ENCODE data around the gene OR4F6. TPM values are rescaled to one million over a fixed set of nuclear protein-coding genes. Genes with fewer than 3 reads are reported as not detected.
"Not testable (repeated sequence)": the region's sequence is repeated elsewhere in the genome, so short reads cannot be mapped to it uniquely, and the experiment has no call there.

Gene OR4F6
- total and polyA plus RNA-seq, 12 donors, result not detected

DNA sequence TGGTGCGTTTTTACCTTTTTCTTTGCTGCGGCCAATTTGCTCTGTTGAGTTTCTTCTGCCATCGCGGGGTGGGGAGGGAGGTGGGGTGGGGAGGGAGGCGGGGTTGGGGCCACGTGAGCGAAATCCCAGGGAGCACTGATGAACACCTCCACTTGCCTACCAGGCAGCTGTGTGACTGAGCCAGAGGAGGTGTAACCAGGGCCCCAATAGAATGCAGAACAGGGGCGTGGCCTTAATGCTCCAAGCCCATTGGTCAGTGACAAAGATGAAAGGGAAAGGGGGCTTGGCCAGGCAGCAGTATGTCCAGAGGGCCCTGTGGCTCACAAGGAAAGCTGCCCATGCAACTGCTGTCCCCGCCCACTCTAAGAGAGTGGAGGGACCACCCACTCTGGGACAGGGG lies 21.4 kb upstream of the OR4F6 start:
- DNase-seq, result no peak
- peaks cover 0 to 11% (median 6%) of the 10 kb centered on the region in 7 donors for H3K27me3 ChIP-seq
- no peaks in the 10 kb centered on the region for H3K9me3 ChIP-seq
- TF ChIP-seq, protein P1, sequence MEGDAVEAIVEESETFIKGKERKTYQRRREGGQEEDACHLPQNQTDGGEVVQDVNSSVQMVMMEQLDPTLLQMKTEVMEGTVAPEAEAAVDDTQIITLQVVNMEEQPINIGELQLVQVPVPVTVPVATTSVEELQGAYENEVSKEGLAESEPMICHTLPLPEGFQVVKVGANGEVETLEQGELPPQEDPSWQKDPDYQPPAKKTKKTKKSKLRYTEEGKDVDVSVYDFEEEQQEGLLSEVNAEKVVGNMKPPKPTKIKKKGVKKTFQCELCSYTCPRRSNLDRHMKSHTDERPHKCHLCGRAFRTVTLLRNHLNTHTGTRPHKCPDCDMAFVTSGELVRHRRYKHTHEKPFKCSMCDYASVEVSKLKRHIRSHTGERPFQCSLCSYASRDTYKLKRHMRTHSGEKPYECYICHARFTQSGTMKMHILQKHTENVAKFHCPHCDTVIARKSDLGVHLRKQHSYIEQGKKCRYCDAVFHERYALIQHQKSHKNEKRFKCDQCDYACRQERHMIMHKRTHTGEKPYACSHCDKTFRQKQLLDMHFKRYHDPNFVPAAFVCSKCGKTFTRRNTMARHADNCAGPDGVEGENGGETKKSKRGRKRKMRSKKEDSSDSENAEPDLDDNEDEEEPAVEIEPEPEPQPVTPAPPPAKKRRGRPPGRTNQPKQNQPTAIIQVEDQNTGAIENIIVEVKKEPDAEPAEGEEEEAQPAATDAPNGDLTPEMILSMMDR (IDR thresholded peaks at IDR 0.05), result no peak
- no peak overlapping the region for H3K4me3 ChIP-seq
- H3K36me3 ChIP-seq, result no peaks in the 10 kb centered on the region
- WGBS, 2 donors, result 84 to 89% methylated on average over 9 of the region's 9 CpGs
- intact Hi-C loops (cut with DNase I), result no loop called here
- ATAC-seq, result no peak
- no peaks in the 10 kb centered on the region for H3K4me1 ChIP-seq
- no peak overlapping the region for H3K27ac ChIP-seq

DNA sequence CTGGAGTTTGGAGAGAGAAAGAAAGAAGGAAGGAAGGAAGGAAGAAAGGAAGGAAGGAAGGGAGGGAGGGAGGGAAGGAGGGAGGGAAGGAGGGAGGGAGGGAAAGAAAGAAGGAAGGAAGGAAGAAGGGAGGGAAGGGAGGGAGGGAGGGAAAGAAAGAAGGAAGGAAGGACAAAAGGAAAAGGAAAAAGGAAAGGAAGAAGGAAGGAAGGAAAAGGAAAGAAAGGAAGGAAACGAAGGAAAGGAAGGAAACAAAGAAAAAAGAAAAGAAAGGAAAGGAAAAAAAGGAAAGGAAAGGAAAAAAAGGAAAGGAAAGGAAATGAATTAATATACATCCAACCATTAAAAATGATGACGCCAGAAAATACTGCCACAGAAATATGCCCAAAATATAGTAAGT lies 18.7 kb upstream of the OR4F6 start:
- Histone ChIP-seq H3K27me3 (peaks cover 0 to 8% (median 3%) of the 10 kb centered on the region in 7 donors), H3K27ac (no peak overlapping the region), H3K4me3 (no peak overlapping the region), H3K4me1 (no peaks in the 10 kb centered on the region), H3K36me3 (no peaks in the 10 kb centered on the region), H3K9me3 (no peaks in the 10 kb centered on the region)
- TF ChIP-seq, protein P1 (IDR thresholded peaks at IDR 0.05), result no peak
- no peak for DNase-seq
- intact Hi-C loops (cut with DNase I), result no loop called here
- WGBS, 2 donors, result 49 to 58% methylated on average over 2 of the region's 2 CpGs
- no peak for ATAC-seq

DNA sequence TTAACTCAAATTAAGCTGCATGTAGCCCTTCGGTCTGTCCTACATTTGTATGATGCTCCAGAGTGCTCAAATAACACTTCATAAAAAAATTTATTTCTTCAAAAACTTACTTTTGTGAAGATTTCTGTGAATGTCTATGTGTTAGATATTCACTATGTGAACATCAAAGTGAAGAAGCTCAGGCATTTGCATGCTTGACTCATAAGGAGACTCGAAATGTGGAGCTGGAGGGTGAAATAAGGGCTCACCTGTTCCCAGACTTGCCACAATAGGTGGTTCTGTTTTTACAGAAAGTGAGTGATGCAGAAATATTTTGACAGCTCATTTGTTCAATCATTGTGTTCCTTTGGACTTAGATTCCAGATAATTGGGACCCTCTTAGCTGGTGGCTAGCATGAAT lies 16.9 kb upstream of the OR4F6 start:
- H3K9me3 ChIP-seq; H3K4me3 ChIP-seq; H3K27ac ChIP-seq; H3K36me3 ChIP-seq; DNase-seq; ATAC-seq; intact Hi-C loops (cut with DNase I); H3K4me1 ChIP-seq: not testable (repeated sequence)
- WGBS, 2 donors, result 63 to 75% methylated on average over 2 of the region's 2 CpGs
- H3K27me3 ChIP-seq, result peaks cover 0 to 13% (median 0%) of the 10 kb centered on the region in 7 donors

DNA sequence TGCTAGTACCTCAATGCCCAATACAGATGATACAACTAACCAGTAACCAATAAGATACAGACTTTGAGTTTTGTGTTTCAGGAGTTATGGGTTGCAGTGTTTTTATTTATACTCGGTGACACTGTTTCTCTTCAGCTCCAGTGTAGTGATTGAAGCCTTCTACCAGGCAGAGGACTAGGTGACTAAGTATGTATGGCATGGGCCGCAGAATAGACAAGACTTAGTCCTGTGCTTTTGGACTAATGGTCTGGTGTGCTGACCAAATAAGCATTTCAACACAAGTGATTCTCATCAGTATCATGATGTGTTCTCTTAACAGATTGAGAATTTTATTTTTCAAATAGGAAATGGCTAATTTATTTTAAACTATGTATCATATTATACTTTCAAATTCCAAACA lies 15.3 kb upstream of the OR4F6 start:
- 83 to 86% methylated on average over 2 of the region's 2 CpGs for WGBS, 2 donors
- H3K4me1 ChIP-seq; DNase-seq; H3K27ac ChIP-seq; intact Hi-C loops (cut with DNase I); ATAC-seq; H3K36me3 ChIP-seq; H3K9me3 ChIP-seq; H3K4me3 ChIP-seq: not testable (repeated sequence)
- H3K27me3 ChIP-seq, result peaks cover 0 to 13% (median 0%) of the 10 kb centered on the region in 7 donors

DNA sequence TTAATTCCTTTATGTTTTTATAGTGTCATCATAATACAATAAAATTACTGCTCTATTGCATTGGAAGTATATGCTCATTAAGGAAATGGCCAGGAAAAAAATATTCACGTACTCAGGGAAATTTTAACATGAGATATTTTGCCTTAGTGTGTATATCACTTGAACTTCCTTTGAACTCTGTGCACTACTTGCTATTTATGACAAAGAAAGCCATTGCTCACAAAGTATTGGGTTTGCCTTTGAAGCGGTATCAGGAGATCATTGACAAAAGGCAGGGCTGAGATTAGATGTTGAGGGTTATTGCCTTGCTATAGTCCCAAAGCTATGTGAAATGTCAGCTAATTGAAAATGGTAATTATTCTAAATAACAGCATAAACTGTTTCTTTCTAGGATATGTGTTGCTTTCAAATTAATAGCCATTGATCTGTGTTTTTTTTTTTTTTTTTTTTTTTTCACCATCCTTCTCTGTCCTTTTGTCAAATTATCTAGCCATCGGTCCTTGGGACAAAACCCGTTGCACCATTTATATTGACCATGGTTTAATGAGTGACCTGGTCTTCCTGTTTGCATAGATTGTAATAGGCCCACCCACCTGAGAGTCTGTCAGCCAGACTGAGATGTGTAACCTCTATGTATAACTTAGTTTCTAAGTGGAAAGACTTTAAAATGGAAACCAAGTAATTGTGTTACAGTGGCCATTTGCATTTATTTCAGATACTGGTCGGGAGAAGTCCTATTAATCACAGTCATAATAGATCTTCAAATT lies 14.6 kb upstream of the OR4F6 start:
- H3K27me3 ChIP-seq, result peaks cover 0 to 13% (median 0%) of the 10 kb centered on the region in 7 donors
- intact Hi-C loops (cut with DNase I); H3K9me3 ChIP-seq; H3K27ac ChIP-seq; ATAC-seq; H3K4me1 ChIP-seq; DNase-seq; H3K36me3 ChIP-seq; H3K4me3 ChIP-seq: not testable (repeated sequence)
- WGBS, 2 donors, result 69 to 77% methylated on average over 5 of the region's 5 CpGs

DNA sequence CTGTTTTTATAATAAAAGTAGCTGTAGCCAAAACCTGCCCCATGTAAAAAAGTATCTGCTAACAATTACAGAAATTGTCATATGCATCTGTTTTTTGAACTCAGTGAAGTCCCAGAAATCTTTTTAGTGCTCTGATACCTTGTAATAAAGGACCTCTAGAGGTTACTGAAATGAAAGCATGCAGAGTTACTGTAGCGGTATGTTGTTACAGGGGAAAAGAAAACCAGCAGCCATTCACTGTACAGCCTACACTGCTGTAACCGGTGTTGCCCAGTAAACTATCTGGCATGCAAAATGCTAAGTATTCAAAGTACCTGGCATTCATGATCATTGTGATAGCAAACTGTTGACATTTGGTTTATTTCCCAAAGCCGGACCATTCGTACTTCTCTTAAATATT lies 12.6 kb upstream of the OR4F6 start:
- H3K4me3 ChIP-seq, H3K36me3 ChIP-seq: not testable (repeated sequence)
- 68% methylated on average over 2 of the region's 4 CpGs; no CpG with 5 or more reads in 1 of the 2 donors for WGBS, 2 donors

DNA sequence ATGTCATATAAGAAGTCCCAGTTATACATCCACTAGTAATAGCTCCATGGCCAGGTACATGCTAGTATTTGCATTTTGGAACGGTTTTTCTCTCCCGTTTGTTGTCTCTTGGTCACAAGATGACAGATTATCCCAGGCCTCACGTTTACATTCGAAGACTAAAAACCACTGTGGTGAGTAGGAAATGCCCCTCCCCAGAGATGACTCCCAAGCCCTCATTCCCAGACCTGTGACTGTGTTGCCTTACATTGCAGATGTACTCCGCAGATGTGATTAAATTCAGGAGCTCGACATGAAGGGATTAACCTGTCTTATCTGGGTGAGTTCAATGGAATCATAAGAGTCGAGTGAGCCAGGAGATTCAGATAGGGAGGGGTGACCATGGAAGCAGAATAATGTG lies 9.3 kb upstream of the OR4F6 start:
- H3K27ac ChIP-seq; H3K36me3 ChIP-seq; DNase-seq; H3K4me3 ChIP-seq; ATAC-seq; intact Hi-C loops (cut with DNase I); H3K4me1 ChIP-seq; H3K9me3 ChIP-seq: not testable (repeated sequence)
- 64 to 73% methylated on average over 7 of the region's 7 CpGs for WGBS, 2 donors
- H3K27me3 ChIP-seq, result peaks cover 0 to 21% (median 16%) of the 10 kb centered on the region in 7 donors

More for the DNA sequence above, 12.6 kb upstream of the OR4F6 start:
- peaks cover 0 to 18% (median 6%) of the 10 kb centered on the region in 7 donors for H3K27me3 ChIP-seq
- H3K9me3 ChIP-seq; H3K4me1 ChIP-seq; ATAC-seq; DNase-seq; H3K27ac ChIP-seq; intact Hi-C loops (cut with DNase I): not testable (repeated sequence)

Data from heart right ventricle (tissue), 16 donors.